ENCODE results near the gene CCBE1. TPM values are rescaled to one million over a fixed set of nuclear protein-coding genes. Genes with fewer than 3 reads are reported as not detected.

The CCBE1 gene
- total RNA-seq, 1 experiment from 2014 or later, result 28.9 TPM

DNA sequence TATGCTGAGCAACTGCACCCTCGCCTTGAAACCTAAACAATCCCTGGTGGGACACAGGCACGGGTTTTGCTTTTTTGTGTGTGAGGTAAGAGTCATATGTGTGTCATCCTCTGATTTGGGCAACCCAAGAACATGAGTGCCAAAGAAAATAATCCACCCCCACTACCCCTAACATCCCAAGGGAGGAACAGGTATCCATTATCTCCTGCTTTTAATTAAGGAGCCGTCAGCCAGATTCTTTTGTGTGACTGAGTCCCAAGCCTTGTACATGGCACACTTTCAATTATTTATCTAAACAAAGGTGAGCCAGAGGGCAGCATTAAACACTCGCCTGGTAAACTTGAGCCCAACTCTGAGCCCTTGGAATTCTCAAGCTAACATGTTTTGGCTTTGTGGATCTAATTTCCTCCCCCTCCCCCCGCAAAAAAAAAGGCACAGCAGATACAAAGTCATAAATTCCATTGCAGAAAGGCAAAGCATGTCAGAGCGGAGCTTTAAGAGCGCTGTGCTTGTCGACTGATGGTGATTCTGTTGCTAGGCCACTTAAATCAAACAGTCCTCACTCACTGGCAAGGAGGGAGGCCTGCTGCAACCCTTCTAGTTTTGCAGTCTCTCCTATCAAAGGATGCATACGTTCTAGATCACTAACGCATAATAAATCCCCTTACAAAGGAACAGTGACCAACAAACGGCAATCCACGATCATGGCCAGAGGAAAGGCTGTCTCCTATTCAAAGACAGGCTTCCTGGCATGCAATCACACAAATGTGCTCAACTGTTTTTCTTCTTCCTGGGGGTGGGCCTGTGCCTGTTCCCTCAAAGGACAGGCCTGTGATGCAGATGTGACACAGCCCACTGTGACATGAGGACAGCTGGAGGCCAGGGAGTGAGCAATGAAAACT lies 194.7 kb downstream of the CCBE1 start:
- TF ChIP-seq, protein P1, sequence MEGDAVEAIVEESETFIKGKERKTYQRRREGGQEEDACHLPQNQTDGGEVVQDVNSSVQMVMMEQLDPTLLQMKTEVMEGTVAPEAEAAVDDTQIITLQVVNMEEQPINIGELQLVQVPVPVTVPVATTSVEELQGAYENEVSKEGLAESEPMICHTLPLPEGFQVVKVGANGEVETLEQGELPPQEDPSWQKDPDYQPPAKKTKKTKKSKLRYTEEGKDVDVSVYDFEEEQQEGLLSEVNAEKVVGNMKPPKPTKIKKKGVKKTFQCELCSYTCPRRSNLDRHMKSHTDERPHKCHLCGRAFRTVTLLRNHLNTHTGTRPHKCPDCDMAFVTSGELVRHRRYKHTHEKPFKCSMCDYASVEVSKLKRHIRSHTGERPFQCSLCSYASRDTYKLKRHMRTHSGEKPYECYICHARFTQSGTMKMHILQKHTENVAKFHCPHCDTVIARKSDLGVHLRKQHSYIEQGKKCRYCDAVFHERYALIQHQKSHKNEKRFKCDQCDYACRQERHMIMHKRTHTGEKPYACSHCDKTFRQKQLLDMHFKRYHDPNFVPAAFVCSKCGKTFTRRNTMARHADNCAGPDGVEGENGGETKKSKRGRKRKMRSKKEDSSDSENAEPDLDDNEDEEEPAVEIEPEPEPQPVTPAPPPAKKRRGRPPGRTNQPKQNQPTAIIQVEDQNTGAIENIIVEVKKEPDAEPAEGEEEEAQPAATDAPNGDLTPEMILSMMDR (IDR thresholded peaks at IDR 0.05; ENCODE audit: unreplicated experiment), result no peak
- peak overlapping the region; percentile 52 for H3K27ac Mint-ChIP-seq (ENCODE audit: low read depth, unreplicated experiment)
- H3K27me3 Mint-ChIP-seq (ENCODE audit: insufficient read depth, unreplicated experiment), result no peaks in the 10 kb centered on the region
- BruUV-seq (replicated peaks), result no TSS peak
- intact Hi-C loops (cut with micrococcal nuclease), result no loop called here
- H3K4me3 Mint-ChIP-seq (ENCODE audit: unreplicated experiment), result no peak overlapping the region
- peak; percentile 85 for DNase-seq (ENCODE audit: unreplicated experiment)
- H3K36me3 Mint-ChIP-seq (ENCODE audit: insufficient read depth, unreplicated experiment), result no peaks in the 10 kb centered on the region
- H3K9me3 Mint-ChIP-seq (ENCODE audit: unreplicated experiment), result no peaks in the 10 kb centered on the region
- CTCF ChIA-PET, result interaction anchor here (0.5 to 2.0 kb wide), 9 partner anchors 14 to 519 kb away, joined by 3 to 5 read pairs (median 3); partner anchors contain the start of gene CCBE1
- peaks cover 36% of the 10 kb centered on the region for H3K4me1 Mint-ChIP-seq (ENCODE audit: insufficient read depth, unreplicated experiment)
- POLR2A ChIA-PET, result interaction anchor here (0.5 to 1.9 kb wide), 7 partner anchors 13 to 1440 kb away, joined by 3 to 7 read pairs (median 5); no protein-coding TSS in a partner anchor

DNA sequence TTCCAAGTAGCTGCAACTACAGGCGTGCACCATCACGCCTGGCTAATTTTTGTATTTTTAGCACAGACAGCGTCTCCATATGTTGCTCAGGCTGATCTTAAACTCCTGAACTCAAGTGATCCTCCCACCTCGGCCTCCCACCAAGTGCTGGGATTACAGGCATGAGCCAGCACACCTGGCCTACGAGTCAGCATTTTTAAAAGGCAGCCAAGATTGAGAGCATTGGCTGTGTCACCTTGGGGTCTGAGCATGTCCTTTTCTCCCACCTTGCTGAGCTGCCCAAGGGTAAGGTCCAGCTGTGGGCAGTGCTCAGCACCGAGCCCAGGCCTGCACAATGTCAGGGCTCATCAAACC lies 195.3 kb downstream of the CCBE1 start:
- Mint-ChIP-seq H3K4me3 (ENCODE audit: unreplicated experiment) (no peak overlapping the region), H3K4me1 (ENCODE audit: insufficient read depth, unreplicated experiment) (peaks cover 36% of the 10 kb centered on the region), H3K9me3 (ENCODE audit: unreplicated experiment) (no peaks in the 10 kb centered on the region), H3K36me3 (ENCODE audit: insufficient read depth, unreplicated experiment) (no peaks in the 10 kb centered on the region), H3K27ac (ENCODE audit: low read depth, unreplicated experiment) (peak overlapping the region; percentile 52), H3K27me3 (ENCODE audit: insufficient read depth, unreplicated experiment) (no peaks in the 10 kb centered on the region)
- BruUV-seq (replicated peaks), result no TSS peak
- intact Hi-C loops (cut with micrococcal nuclease), result no loop called here
- TF ChIP-seq, protein P1 (IDR thresholded peaks at IDR 0.05; ENCODE audit: unreplicated experiment), result no peak
- ChIA-PET POLR2A (interaction anchor here (0.5 to 1.9 kb wide), 6 partner anchors 14 to 1441 kb away, joined by 3 to 7 read pairs (median 5); no protein-coding TSS in a partner anchor), CTCF (interaction anchor here (0.6 to 2.0 kb wide), 6 partner anchors 17 to 519 kb away, joined by 3 to 5 read pairs (median 4); partner anchors contain the start of gene CCBE1)
- DNase-seq (ENCODE audit: unreplicated experiment), result no peak

DNA sequence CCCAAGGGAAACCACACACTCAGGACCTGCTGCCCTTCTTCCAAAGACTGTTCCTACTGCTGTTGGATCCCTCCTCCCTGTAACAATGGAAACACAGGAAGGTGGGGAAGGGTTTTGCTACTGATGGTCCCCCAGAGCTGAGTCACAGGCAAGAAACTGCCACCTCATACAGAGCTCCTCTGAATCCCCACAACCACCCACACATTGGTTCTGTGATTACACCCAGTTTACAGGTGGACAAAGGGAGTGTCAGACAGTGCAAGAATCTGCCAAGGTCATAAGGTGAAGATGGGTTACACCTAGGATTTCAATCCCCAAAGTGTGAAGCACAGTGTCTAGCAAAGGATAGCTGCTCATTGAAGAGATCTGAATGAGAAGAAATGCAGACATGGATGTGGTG lies 196.5 kb downstream of the CCBE1 start:
- Mint-ChIP-seq H3K36me3 (ENCODE audit: insufficient read depth, unreplicated experiment) (no peaks in the 10 kb centered on the region), H3K9me3 (ENCODE audit: unreplicated experiment) (no peaks in the 10 kb centered on the region), H3K4me1 (ENCODE audit: insufficient read depth, unreplicated experiment) (peaks cover 36% of the 10 kb centered on the region), H3K27me3 (ENCODE audit: insufficient read depth, unreplicated experiment) (no peaks in the 10 kb centered on the region), H3K27ac (ENCODE audit: low read depth, unreplicated experiment) (no peak overlapping the region), H3K4me3 (ENCODE audit: unreplicated experiment) (no peak overlapping the region)
- TF ChIP-seq, protein P1 (IDR thresholded peaks at IDR 0.05; ENCODE audit: unreplicated experiment), result no peak
- no peak for DNase-seq (ENCODE audit: unreplicated experiment)
- CTCF ChIA-PET, result interaction anchor here (0.7 to 1.5 kb wide), 3 partner anchors 41 to 196 kb away, joined by 3 to 6 read pairs (median 3); partner anchors contain the start of gene CCBE1
- POLR2A ChIA-PET, result interaction anchor here (0.6 kb wide), 1 partner anchor 14 kb away, joined by 3 read pairs; no protein-coding TSS in a partner anchor
- intact Hi-C loops (cut with micrococcal nuclease), result no loop called here
- no TSS peak for BruUV-seq (replicated peaks)

DNA sequence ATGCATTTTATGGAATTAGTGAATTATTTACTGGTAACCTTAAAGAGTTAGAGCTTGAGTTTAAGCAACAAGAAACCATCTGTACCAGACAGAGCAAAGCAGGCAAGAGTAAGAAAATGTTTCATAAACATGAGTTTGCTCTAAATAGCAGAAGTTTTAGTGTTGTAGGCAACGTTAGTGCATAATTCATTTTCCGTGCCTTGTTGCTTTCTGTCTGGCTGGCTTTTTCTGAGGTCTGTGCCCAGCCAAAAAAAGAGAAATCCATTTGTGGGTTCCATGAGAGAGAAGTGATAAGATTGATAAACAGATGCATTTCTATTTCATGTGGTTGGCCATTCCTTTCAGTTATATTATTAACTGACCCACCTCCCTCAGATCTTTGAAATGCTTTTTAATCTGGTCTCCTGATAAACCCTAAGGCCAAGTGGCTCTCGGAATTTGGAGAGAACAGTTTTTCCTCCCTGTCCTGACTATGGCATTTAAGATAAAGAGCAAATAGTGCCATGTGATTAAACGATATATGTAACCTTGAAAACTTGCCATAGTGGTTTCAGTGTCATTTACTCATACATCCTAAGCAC lies 198.6 kb downstream of the CCBE1 start:
- ChIA-PET POLR2A (no interaction called here), CTCF (interaction anchor here (0.6 kb wide), 1 partner anchor 718 kb away, joined by 3 read pairs; no protein-coding TSS in a partner anchor)
- peaks cover 33% of the 10 kb centered on the region for H3K4me1 Mint-ChIP-seq (ENCODE audit: insufficient read depth, unreplicated experiment)
- no peak overlapping the region for H3K27ac Mint-ChIP-seq (ENCODE audit: low read depth, unreplicated experiment)
- intact Hi-C loops (cut with micrococcal nuclease), result no loop called here
- H3K9me3 Mint-ChIP-seq (ENCODE audit: unreplicated experiment), result no peaks in the 10 kb centered on the region
- DNase-seq (ENCODE audit: unreplicated experiment), result no peak
- H3K36me3 Mint-ChIP-seq (ENCODE audit: insufficient read depth, unreplicated experiment), result no peaks in the 10 kb centered on the region
- H3K4me3 Mint-ChIP-seq (ENCODE audit: unreplicated experiment), result no peak overlapping the region
- no peaks in the 10 kb centered on the region for H3K27me3 Mint-ChIP-seq (ENCODE audit: insufficient read depth, unreplicated experiment)
- TF ChIP-seq, protein P1 (IDR thresholded peaks at IDR 0.05; ENCODE audit: unreplicated experiment), result no peak
- no TSS peak for BruUV-seq (replicated peaks)
